Hepatocyte (in vitro differentiated cells): ENCODE results near the gene SH3PXD2A.

ENCODE experiments used
- CTCF ChIP-seq: fragments of 200-600 bp; sonication (generic); IDR thresholded peaks from 2 replicates; pipeline ENCODE4 v1.5.1; 2016; ENCODE audit warnings: antibody characterized with exemption, mild to moderate bottlenecking; ENCODE audit not compliant: poor library complexity
- EZH2 ChIP-seq: fragments of 200-600 bp; sonication (generic); IDR thresholded peaks from 2 replicates; pipeline ENCODE4 v1.6.1; 2016; ENCODE audit warnings: antibody characterized with exemption, mild to moderate bottlenecking, borderline replicate concordance
- EZH2phosphoT487 ChIP-seq: fragments of 200-600 bp; sonication (generic); IDR thresholded peaks from one replicate; pipeline ENCODE4 v1.6.1; 2018; ENCODE audit warnings: antibody characterized with exemption, mild to moderate bottlenecking, low read depth, moderate library complexity; ENCODE audit not compliant: unreplicated experiment, severe bottlenecking

DNA sequence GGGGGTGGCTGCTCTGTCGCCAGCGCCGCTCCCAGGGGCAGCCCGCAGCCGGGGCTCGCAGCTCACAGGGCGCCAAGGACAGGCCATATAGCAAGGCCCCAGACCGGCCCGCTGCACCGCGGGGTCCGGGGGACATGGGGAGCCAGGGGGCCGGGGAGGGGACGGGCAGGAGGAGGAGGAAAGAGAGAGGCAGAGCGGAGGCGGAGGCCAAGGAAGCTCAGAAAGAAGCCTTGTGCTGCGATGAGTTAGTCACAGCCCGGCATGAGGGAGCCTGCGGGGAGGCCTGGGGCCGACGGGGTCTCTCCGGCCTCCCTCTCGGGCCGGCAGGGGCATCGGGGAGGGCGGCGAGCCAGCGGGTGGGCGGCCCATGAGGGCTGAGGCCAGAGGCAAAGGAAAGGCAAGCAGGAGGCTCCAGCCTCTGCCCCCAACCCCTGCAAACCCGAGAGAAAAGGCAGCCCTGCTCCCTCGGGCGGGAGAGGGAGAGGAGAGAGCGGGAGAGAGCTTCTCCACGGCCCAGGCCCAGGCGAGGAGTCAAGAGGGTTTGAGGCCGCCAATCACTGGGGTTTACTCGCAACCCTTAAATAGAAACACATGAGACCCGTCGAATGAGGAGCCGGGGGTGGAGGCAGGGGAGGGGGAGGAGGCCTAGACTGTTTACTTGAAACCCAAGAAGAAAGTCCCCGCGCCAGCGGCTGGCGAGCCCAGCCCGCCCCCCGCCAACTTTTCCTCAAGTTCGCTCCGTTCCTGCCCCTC lies 194.0 kb downstream of the SH3PXD2A start:
- TF ChIP-seq CTCF, result no peak
- TF ChIP-seq EZH2phosphoT487, result no peak
- no peak for TF ChIP-seq EZH2
